Measurements from ENCODE around the gene AOAH.

- TF ChIP-seq, protein P1, sequence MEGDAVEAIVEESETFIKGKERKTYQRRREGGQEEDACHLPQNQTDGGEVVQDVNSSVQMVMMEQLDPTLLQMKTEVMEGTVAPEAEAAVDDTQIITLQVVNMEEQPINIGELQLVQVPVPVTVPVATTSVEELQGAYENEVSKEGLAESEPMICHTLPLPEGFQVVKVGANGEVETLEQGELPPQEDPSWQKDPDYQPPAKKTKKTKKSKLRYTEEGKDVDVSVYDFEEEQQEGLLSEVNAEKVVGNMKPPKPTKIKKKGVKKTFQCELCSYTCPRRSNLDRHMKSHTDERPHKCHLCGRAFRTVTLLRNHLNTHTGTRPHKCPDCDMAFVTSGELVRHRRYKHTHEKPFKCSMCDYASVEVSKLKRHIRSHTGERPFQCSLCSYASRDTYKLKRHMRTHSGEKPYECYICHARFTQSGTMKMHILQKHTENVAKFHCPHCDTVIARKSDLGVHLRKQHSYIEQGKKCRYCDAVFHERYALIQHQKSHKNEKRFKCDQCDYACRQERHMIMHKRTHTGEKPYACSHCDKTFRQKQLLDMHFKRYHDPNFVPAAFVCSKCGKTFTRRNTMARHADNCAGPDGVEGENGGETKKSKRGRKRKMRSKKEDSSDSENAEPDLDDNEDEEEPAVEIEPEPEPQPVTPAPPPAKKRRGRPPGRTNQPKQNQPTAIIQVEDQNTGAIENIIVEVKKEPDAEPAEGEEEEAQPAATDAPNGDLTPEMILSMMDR (IDR thresholded peaks at IDR 0.05 in 4 of 5, conservative IDR thresholded peaks at IDR 0.05 in 1 of 5), result no peak
- no peak for TF ChIP-seq POLR2A (IDR thresholded peaks at IDR 0.05)
Observed at GRCh38 chr7:36654436-36654835, 69.9 kb downstream of the AOAH start.
